Colonic mucosa (tissue), 4 donors: ENCODE data around the gene ASB10. TPM values are rescaled to one million over a fixed set of nuclear protein-coding genes. Genes with fewer than 3 reads are reported as not detected.

ENCODE experiments used
- DNase-seq: peaks from one replicate; pipeline ENCODE4 v3.0.0-alpha.2; 2020
- H3K27ac ChIP-seq: fragments of 200-600 bp; one replicate; pipeline ENCODE4 v1.8.0; 2021
- H3K27me3 ChIP-seq: fragments of 200-600 bp; one replicate; pipeline ENCODE4 v1.8.0; 2021
- H3K36me3 ChIP-seq: fragments of 200-600 bp; one replicate; pipeline ENCODE4 v1.8.0; 2021
- H3K4me1 ChIP-seq: fragments of 200-600 bp; one replicate; pipeline ENCODE4 v1.8.0; 2021; ENCODE audit warnings: mild to moderate bottlenecking
- H3K4me3 ChIP-seq: fragments of 200-600 bp; one replicate; pipeline ENCODE4 v1.8.0; 2021
- H3K9ac ChIP-seq, 2 donors: one replicate each; pipeline ENCODE4 v1.7.0; 2013; ENCODE audit warnings: control low read depth in 2 of 2, low read depth in 2 of 2, low read length in 2 of 2
- H3K9me3 ChIP-seq: fragments of 200-600 bp; one replicate; pipeline ENCODE4 v1.8.0; 2021
- CTCF ChIP-seq: fragments of 200-600 bp; IDR thresholded peaks from one replicate; pipeline ENCODE4 v1.8.0; 2022; ENCODE audit warnings: antibody characterized with exemption, mild to moderate bottlenecking
- intact Hi-C: fragments of 100-400 bp; cut with DNase I; formaldehyde crosslinking; loops from one replicate; pipeline ENCODE4 v1.14.1; 2022
- total RNA-seq, 2 donors: library from RNA; stranded (reverse); fragmentation: NEBNext Ultra II Directional in 1 of 2; extraction: Animal tissue kit (Norgen Biotek cat#: 25700) in 1 of 2; gene quantifications; one replicate each; pipeline ENCODE4 v1.2.1, GENCODE V29; 2021
- donor health status: healthy.
- donor health status: DM: no; HTN: no; CAD: no.
- donor health status: DM: no; HTN: no; CAD: no.

The ASB10 gene
- total RNA-seq, 2 donors from 2014 or later: not detected

- Histone ChIP-seq H3K27me3 (no peaks in the 10 kb centered on the region), H3K9ac (no peak overlapping the region), H3K9me3 (no peaks in the 10 kb centered on the region), H3K4me3 (no peak overlapping the region), H3K27ac (no peak overlapping the region), H3K4me1 (no peaks in the 10 kb centered on the region), H3K36me3 (no peaks in the 10 kb centered on the region)
- no peak for TF ChIP-seq CTCF
- intact Hi-C loops: no loop called here
- no peak for DNase-seq
Observed at GRCh38 chr7:151132461-151133205, 54.4 kb downstream of the ASB10 start.

- H3K9me3 ChIP-seq: no peaks in the 10 kb centered on the region
- no peak overlapping the region for H3K9ac ChIP-seq
- intact Hi-C loops: no loop called here
- no peak overlapping the region for H3K4me3 ChIP-seq
- no peak for DNase-seq
- no peak overlapping the region for H3K27ac ChIP-seq
- TF ChIP-seq CTCF: no peak
- peaks cover 2% of the 10 kb centered on the region for H3K4me1 ChIP-seq
- H3K36me3 ChIP-seq: no peaks in the 10 kb centered on the region
- no peaks in the 10 kb centered on the region for H3K27me3 ChIP-seq
Observed at GRCh38 chr7:151131592-151132293, 55.3 kb downstream of the ASB10 start.

- Histone ChIP-seq H3K9ac (no peak overlapping the region), H3K9me3 (no peaks in the 10 kb centered on the region), H3K36me3 (no peaks in the 10 kb centered on the region), H3K4me3 (no peak overlapping the region), H3K4me1 (peaks cover 4% of the 10 kb centered on the region), H3K27me3 (no peaks in the 10 kb centered on the region), H3K27ac (no peak overlapping the region)
- DNase-seq: no peak
- intact Hi-C loops: no loop called here
- TF ChIP-seq CTCF: no peak
Observed at GRCh38 chr7:151131224-151131591, 55.8 kb downstream of the ASB10 start.

GRCh38 chr7:151130741-151131157 is 56.3 kb downstream of the ASB10 start:
- Histone ChIP-seq H3K4me1 (peaks cover 4% of the 10 kb centered on the region), H3K27ac (no peak overlapping the region), H3K9me3 (no peaks in the 10 kb centered on the region), H3K36me3 (no peaks in the 10 kb centered on the region), H3K27me3 (no peaks in the 10 kb centered on the region), H3K4me3 (no peak overlapping the region), H3K9ac (no peak overlapping the region)
- TF ChIP-seq CTCF: no peak
- intact Hi-C loops: no loop called here
- no peak for DNase-seq

GRCh38 chr7:151129960-151130591 is 57.0 kb downstream of the ASB10 start:
- intact Hi-C loops: loop anchor here (10.0 kb wide), 1 partner anchor 115 kb away; the partner anchor contains the start of gene SMARCD3
- Histone ChIP-seq H3K4me1 (peaks cover 4% of the 10 kb centered on the region), H3K4me3 (no peak overlapping the region), H3K27me3 (no peaks in the 10 kb centered on the region), H3K9ac (no peak overlapping the region), H3K36me3 (no peaks in the 10 kb centered on the region), H3K27ac (no peak overlapping the region), H3K9me3 (no peaks in the 10 kb centered on the region)
- no peak for DNase-seq
- no peak for TF ChIP-seq CTCF
